ENCODE measurements around the gene JARID2. TPM values are rescaled to one million over a fixed set of nuclear protein-coding genes. Genes with fewer than 3 reads are reported as not detected.

The JARID2 gene
- total RNA-seq, 2 donors from 2014 or later = 7.9 to 8.6 TPM

DNA sequence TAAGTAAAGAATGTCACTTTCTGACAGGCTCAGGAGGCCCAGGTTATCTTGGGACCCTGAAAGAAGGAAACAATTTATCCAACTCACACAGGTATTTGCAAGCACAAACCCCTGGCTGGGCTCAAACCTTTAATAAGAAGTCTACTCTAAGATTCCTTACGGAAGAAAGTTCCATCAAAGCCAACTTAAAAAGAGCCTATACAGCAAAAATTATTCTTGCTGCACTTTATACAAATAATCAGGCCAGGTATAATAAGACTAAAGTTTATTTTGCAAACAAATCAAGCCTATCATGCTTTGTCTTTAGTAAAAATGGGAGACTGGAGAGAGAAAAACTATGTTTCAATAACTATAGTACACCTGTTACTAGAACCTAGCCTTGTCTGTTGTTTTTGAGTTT is 314.8 kb downstream of the JARID2 start:
- intact Hi-C loops (cut with DNase I) = no loop called here
- ATAC-seq (no peak), DNase-seq (no peak)

DNA sequence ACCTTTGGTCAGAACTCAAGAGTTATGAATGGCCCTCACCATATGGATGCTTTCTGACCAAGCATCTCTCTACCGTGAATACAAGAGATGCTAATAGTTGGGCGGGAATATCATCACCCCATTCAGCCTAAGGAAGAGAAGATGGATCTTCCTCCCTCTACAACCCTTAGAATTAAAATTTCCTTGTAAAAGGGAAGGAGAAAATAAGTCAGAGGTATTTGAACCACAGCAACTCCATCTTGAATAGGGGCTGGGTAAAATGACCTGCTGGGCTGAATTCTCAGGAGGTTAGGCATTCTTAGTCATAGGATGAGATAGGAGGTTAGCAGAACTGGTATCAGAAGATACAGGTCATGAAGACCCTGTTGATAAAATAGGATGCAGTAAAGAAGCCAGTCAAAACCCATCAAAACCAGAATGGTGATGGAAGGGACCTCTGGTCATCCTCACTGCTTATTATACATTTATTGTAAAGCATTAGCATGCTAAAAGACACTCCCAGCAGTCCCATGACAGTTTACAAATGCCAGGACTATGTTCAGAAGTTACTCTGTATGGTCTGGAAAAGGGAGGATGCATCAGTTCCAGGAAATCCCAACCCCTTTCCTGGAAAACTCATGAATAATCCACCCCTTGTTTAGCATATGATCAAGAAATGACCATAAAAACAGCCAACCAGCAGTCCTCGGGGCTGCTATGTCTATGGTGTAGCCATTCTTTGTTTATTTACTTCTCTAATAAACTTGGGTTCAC is 315.8 kb downstream of the JARID2 start:
- intact Hi-C loops (cut with DNase I) = no loop called here
- no peak for DNase-seq
- no peak for ATAC-seq

DNA sequence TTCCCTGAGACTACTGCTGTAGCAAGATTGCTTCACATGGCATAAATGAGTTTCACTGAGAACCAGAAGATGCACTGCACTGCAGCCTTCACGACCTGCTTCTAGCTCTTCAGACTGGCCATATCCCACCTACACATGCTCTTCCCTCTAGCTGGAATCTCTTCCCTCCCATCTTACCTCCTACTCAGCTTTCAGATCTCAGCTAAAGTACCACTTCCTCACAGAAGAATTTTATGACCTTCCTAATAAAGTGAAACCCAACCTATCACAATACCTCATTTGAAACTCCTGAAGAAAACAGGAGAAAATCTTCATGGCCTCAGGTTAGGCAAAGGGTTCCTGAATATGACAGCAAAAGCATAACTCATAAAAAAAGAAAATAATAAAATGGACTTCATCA is 317.1 kb downstream of the JARID2 start:
- intact Hi-C loops (cut with DNase I) = no loop called here
- ATAC-seq = no peak
- DNase-seq = no peak

DNA sequence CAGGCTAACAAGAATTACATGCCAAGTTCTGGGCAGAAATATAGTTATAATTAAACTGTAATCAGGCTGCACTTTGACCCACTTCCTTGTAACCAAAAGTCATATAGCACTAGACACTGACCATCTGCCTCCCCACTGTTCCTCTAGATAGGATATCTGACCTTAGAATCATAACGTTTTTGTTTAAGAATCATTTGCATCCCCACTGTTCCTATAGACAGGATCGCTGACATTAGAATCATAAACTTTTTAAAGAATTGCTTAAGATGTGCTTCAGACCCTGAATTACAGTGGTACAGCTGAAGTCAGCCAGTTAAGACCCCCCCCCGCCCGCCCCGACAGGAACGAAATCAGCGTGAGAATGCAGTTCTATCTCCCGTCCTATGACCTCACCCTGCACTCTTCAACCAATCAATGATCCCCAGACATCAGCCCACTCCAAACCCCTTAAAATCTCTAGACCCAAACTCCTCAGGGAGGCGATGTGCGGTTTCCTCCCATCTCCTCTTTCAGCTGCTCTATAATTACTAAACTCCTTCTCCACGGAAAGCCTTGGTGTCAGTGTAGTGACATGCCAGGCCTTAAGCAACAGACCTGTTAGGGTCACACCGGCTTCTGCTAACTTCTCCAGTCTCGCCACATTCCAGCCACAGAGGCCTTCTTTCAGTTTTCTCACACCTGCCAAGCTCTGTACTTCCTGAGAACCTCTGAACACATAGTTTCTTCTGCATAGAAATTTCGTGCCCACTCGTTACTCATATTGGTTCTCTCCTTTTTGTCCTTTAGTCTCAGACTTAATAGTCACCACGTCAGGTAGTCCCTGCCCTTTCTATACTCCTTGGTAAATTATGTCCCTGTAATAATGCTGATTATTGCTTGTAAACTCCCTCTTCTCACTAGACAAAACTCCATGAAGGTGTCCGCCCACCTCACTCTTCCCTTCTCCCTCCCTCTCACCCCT is 323.4 kb downstream of the JARID2 start:
- intact Hi-C loops (cut with DNase I) = no loop called here
- DNase-seq = no peak
- ATAC-seq = peak; percentile 47 to 59

- DNase-seq = no peak
- no peak for ATAC-seq
- intact Hi-C loops (cut with DNase I) = no loop called here
Measured at GRCh38 chr6:15570171-15570570, 324.3 kb downstream of the JARID2 start.

Measured in left cardiac atrium (tissue), 4 donors.